ENCODE results near the gene TWIST2.

Gene TWIST2

DNA sequence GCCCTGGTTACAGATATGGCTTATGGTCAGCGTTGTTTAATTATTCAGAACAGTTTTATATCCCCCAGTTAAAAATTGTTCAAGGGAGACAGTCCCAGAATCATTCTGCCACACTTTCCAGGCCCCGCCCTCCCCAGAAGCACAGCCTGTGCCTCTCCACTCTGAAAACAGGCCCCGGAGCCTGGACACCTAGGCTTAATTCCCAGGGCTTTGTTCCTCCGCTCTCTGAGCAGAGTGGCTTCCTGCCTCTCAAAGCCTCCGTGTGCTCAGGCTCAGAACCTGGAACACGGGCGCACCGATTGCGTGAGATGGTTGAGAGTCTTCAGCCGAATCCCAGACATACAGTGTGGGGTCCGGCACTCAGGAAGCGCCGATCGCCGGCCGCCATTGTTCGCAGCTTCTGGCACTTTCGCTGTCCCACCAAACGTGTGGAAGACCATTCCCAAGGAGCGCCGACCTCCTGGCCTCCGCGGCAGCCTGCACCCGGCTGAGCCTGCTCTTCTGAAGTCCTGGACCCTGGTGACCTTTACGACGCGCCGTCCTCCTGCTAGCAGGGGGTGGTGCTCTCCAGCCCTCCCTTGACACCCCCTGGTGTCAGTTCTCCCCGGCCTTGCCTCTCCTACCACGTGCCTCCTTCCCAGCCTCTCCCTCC, 45.6 kb downstream of the TWIST2 start:
- no peak for DNase-seq

DNA sequence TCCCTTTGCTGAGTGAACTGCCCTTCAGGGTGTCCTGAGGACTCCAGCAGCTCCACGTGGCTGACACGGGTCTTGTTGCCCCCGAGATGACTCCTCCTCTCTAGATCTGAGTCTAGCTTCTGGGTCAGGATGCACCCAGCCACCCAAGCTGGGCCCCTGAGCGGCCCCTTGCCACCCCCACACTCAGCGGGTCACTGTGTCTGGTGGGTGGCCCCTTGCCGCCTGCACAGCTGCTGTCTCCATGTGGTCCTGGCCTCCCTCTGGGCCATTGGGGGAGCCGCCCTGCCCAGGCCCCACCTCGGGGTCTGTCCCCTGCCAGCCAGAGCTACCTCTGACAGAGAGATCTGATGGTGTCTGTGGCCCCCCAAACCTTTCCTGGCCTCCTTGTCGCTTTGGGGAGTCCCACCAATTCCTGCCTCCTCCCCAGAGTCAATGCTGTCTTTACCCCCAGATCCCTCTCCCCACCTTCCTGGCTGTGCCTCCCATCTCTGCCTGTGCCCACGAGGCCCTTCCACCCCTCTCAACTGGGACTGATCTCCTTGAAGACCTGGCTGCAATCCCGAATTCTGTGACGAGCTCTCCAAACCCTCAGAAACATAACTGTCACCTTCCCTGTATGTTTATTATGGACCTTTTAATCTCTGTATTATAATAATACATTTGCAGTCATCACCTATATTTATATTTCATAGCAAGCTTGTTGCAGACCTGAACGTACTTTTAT, 46.5 kb downstream of the TWIST2 start:
- no peak for DNase-seq

DNA sequence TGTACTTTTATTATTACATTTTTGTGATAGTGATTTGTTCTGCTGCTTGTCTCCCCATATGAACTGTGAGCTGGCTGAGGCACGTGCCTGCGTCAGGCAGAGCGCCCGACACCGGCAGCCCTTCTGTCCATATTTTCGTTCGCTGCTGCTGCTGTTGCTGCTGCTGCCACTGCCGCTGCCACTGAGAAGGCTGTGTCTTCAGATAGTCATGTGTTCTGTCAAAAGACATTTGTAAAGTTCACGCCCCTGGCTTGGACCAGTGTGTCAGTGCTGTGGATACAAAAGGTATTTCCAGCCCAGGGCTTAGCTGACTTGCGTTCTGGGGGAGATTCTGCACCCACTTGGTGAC, 47.0 kb downstream of the TWIST2 start:
- DNase-seq, result no peak

DNA sequence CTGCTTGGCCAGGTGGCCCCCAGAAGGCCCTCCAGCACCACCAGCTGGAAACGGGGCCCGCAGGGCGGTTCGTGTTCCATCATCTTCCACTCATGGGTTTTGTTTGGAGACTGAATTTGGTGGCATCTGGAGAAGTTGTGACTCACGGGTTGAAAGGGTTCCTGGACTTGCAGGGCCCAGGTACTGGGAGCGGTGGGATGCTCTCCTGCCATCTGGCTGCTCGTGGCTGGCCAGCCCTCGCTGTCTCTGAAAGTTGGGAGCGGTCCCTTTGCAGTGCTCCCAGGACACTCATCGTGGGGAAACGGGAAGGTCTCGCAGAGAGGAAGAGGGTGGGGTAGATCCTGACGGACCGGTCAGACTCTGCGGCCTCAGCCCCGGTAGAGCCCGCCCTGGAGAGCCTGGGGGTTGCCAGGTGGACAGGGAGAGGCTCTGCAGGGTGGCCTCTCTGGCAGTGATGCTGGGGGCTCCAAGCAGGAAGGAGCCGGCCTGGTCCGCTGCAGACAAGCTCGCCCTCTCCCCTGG, 47.5 kb downstream of the TWIST2 start:
- no peak for DNase-seq

DNA sequence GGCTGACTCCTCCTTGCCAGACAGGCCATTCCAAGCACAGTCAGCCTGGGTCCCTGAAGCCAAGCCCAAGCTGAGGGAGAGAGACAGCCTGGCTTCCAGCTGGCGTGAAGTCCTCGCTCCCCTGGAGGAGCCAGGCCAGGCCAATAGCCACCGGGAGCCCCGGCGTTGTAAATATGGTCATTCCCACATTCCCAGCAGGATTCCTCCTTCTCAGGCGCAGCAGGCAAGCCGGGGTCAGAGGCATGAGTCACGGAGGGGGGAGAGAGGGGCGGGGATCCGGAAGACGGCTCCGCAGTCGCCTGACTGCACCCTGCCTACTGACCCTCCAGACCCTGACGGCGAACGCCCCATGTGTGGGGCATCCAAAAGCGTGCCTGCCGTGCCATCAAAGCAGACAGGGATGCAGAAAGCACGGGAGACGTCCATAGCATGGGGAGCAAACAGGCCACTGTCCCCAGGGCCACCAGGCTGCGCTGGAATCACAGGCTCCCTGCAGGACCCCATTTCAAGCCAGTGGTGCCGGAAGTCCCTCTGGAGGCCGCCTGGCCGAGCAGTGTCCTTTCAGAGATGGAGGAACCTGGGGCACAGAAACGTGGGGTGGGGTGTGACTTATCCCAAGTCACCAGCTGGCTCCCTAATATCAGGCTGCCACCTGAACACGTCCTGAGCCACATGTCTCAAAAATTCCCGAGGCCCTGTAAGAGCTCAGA, 48.2 kb downstream of the TWIST2 start:
- DNase-seq, result no peak

DNA sequence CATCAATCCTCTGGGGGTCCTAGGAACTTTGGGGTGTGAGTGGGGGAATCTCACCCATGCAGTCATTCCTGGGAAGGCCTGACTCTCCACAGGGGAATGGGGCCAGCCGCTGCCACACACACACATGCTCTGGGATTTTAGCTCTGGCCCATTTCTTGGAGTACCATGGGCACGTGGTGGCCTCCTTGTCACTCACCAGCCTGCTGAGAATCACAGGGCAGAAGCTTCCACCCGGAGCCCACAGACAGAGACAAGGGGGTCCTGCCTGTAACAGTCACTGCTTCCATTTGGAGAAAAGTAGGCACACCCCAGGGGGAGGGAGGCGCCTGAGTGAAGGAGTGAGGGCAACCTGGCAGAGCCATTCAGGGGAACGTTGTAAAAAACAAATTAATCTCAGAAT, 48.8 kb downstream of the TWIST2 start:
- no peak for DNase-seq

DNA sequence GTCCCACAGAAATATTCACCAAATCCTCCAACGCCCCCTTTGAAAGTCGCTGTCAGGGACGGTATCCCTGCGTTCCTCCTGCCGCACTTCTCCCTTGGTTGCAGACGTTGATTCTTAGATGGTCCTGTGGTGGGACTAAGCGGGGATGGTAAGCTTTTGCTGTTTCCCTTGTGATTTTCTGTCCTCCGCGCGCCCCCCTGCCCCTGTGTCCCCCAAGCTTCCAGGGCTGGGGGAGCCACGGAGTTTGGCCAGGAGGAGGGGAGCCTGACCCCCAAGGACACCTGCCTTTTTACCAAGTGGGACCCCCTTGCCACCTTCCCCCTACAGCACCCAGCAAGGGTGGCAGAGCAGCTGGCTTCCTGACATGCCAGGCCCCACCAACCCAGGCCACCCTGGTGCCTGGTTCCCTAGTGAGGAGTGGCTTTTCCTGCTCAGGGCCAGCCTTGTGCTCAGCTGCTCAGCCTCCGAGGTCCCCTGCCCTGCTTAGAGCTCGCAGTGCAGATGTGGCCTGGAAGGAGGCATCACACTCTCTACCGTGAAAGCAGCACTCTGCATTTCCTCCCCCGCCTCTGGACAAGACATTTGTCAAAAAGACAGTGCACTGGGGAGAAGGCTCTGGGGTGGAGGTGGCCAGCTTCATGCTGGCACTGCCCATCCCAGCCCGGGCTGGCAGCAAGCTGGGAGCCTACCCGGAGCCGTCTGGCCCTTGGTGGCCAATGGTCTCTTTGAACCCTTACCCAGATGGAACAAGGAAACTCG, 49.4 kb downstream of the TWIST2 start:
- no peak for DNase-seq

DNA sequence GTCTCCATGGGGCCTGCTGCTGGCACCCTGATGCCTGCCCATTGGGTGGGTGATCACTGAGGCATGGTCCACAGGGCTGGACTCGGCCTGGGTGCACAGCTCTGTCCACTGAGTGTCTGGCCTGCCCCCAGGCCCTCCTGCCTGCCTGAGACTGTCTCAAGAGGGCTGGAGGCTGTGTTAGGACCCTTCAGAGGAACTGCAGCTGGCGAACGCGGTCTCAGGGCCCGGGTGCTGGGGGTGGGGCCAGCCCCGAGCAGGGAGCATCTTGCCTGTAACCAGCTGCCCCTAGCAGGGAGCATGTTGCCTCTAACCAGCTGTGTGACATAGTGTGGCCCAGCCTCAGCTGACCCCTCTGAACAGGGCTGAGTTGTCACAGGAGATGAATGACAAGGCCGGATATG, 50.0 kb downstream of the TWIST2 start:
- DNase-seq, result no peak

DNA sequence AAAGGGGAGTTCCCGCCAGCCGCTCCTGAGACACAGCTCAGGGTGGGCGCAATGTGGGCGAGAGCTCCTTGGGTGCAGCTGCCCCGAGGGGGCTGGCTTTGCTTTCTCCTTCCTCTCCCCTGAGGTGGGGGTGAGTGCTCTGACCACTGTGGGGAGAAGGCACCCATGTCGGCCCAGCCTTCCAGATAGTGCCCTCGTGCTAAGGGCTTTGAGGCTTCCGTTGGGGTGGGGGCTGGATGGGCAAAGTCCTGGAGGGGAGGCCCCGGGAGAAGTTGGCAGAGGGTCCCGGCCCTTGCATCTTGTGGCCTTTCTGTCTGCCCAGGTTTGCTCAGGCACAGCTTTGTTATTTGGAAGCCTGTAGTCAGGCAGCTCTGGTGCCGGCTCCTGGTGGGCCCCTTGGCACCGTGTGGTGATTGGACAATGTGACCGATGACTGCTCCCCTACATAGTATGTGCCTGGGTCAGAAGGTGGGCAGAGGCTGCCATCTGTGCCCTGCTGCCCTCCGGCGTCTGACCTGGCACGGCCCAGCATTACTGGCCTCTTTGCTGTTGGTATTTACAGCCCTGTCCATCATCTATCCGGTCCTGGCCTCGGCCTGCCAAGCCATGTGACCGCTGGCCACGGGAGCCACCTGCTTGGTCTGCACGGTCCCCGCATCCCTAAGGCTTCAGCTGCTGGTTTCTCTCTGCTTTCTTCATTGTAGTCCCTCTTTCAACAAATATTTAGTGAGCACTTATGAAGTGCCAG, 50.8 kb downstream of the TWIST2 start:
- DNase-seq, result no peak

DNA sequence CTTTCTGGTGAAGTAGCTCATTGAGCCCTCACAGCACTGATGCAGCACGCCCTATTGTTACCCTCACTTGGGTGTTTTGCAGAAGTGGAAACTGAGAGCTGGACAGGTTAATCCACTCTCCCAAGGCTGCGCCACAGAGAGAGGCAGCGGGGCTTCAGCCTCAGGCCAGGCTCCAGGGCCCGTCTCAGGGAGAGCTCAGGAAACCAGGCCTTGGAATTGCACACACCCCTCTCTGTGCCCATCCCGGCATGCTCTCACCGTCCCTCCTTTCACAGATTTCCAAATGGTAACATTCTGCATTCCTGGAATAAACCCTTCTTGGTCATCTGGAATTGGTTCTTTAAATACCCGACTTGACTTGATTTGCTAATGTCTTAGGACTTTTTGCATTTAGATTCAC, 51.5 kb downstream of the TWIST2 start:
- DNase-seq, result no peak

DNA sequence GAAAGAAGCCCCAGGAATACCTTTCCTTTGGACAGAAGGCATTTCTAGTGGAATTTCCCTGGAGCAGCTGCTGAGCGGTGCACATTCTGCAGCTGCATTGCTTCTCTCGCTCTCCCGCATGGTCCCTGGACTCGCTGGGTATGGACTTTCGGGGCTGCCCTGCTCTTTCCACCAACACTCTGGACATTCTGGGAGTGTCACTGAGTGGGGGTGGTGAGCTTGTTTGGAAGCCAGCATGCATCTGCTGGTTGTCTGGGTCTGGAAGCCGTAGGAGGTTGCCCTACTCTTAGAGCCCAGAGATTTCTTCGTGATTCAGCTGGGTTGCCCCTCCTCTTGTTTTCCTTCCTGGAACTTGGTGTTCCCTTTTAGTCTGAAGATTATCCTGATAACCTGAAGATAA, 52.6 kb downstream of the TWIST2 start:
- no peak for DNase-seq

DNA sequence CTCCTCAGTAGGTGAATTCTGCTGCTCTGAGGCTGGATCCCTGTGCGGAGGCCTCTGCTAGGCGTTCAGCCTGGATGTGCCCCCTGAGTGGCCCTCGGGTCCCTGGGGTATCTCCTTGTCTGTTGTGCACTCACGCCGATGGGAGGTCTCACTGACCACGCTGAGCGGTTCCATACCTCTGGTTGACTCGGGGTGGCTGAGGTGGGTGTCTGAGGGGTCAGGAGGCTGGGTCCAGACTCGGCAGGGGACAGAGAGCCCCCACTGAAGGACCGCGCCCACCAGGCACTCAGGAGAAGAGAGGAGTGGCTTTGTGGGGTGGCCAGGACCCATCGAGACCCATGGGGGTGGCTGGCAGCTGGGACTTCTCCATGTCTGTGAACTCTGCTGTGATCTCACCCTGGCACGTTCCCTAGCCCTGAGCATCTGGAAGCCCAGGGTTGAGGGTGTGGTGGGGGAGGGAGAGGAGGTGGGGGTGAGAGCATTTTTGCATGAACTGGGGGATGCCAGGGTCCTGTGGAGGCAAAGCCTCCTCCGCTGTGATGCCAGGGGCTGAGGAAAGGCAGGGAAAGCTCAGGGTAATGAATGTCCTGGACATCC, 53.7 kb downstream of the TWIST2 start:
- no peak for DNase-seq

DNA sequence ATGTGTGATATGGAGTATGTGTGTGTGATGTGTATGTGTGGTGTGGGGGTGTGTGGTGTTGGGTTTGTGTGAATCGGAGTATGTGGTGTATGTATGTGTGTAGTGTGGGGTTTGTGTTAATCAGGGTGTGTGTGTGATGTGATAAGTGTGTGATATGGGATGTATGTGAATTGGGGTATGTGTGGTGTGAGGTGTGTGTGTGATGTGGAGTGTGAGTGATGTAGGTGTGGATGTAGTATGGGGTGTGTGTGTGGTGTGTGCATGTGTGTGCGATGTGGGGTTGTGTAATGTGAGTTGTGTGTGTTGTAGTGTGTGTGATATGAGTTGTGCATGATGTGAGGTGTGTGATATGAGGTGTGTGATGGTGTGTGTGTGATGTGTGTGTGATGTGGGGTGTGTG, 54.4 kb downstream of the TWIST2 start:
- DNase-seq, result no peak

DNA sequence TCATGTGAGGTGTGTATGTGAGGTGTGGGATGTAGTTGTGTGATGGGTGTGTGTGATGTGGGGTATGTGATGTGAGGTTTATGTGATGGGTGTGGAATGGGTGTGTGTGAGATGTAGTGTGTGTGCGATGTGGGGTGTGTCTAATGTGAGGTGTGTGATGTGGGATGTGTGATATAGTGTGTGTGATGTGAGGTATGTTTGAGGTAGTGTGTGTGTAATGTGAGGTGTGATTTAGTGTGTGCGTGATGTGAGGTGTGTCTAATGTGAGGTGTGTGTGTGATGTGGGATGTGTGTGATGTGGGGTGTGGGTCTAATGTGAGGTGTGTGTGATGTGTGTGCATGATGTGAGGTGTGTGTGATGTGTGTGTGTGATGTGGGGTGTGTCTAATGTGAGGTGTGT, 55.3 kb downstream of the TWIST2 start:
- no peak for DNase-seq

DNA sequence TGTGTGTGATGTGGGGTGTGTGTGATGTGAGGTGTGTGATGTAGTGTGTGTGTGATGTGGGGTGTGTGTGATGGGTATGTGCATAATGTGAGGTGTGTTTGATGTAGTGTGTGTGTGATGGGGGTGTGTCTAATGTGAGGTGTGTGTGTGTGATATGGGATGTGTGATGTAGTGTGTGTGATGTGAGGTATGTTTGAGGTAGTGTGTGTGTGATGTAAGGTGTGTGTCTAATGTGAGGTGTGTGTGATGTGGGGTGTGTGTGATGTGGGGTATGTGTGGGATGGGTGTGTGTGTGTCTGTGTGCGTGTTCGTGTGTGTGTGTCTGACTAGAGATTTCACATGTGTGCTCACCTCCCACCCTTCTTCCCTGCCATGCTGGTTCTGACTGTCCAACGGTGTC, 56.3 kb downstream of the TWIST2 start:
- DNase-seq, result no peak

DNA sequence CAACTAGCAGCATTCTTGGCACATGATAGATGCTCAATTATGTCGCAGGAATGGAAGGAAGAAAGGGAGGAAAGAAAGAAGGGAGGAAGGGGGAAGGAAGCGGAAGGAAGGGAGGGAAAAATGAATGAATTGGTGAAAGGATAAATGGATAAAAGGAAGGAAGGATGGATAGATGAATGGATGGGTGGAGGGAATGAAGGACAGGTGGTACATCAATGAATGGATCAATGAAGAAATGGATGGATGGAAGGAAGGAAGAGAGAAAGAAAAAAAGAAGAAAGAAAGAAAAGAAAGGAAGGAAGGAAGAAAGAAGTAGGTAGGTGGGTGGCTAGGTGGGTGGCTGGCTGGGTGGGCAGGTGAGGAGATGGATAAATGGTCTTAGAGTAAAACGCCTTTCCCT, 56.8 kb downstream of the TWIST2 start:
- no peak for DNase-seq

DNA sequence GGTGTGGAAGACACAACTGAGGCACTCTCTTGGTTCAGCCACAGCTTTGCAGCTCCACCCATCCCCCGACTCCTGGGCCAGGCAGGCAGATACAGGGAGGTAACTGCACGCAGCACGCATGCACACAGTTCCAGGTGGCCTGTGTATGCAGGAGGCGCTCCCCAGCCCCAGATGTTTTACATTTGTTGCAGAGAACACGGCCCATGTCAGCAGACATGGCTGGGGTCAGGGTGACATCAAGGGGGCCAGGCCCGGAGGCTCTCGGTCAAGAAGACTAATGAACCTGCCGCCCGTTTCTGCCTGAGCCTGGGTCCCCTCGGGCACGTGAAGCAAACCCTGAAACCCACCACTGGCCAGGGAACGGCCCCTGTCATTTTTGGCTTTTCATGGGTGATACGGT, 57.3 kb downstream of the TWIST2 start:
- DNase-seq, result no peak

DNA sequence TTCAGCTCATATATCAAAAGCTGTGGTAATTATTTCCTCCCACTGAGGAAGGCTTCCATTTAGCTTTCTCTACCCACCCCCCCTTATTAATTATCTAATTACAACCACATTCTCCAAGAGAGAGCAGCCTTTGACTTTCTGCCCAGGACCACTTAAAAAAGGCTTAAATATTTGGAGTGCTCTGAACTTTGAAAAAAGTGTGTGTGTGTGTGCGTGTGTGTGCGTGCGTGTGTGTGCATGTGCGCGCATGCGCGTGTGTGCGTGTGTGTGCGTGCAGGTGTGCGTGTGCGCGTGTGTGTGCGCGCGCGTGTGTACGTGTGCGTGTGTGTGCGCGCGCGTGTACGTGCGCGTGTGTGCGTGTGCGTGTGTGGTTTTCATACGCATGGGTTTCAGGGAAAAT, 57.8 kb downstream of the TWIST2 start:
- DNase-seq, result no peak

DNA sequence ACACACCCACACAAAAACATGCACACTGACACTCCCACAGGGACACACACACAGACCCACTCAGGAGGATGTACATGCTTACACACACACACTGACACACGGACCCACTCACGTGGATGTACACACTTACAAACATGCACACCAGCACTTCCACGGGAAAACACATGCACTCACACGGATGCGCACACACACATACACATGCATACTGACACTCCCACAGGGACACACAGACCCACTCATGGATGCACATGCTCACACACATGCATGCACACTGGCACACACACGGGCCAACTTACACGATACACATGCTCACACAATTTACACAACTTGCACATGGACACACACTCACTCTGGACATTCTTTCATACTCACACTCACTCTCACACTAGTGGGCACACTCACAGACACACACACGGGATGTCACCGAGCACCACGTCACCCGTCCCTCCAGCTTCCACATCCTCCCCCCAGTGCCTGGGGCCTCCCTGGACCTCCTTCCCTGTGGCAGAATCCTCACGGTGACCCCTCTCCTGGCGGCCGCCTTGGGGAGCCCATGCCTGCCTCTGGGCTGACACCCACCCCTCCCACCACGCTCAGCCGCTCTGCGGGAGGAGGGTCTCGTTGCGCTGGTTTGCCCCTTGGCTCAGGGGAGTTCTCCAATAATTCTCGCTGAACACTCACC, 58.5 kb downstream of the TWIST2 start:
- no peak for DNase-seq

DNA sequence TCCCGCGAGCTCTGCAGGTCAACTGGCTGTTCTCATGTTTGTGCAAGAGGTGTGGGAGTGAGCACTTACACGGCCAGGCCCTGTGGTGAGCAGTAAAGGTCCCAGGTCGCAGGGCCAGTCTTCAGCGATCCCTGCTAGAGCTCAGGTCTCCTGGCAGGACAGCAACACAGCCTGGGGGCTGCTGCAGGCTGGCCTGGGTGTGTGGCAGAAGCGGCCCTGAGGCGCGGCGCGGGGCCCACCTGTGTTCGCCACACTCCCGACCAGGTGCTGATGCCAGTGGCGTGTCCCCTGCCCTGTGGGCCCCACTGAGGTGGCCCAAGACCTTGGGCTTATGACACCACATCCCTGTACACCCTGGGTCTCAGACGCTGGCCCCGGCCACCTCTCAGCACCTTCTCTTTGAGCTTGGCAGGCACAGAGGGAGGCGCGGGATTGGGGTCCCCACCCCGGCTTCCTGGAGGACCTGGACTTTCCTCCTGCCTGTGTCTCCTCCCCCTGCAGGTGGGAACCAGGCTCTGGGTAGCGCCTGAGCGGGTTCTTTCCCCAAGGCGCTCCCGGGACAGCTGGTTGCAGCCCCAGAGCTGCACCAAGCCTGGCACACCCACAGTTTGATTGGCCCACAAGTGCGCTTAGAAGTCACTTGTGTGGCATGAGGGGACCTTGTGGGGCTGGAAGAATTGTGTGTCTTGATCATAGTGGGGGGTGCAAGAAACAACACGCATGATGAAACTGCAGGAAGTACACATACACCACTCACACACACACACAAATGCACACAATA, 59.2 kb downstream of the TWIST2 start:
- DNase-seq, result no peak

DNA sequence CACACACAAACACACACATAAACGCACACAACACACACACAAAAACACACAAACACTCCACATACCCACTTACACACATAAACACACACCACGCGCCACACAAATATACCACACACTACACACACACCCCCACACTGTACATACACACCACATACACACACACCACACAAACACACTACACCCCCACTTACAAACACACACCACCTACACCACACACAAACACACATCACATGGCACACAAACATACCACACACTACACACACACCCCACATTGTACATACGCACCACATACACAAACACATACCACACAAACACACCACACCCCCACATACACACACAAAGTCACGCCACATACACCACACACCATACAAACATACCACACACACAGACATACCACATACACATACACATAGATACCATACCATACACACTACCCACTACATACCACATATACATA, 59.9 kb downstream of the TWIST2 start:
- DNase-seq, result no peak
